Type B pancreatic cell (in vitro differentiated cells): ENCODE results near the gene TOR4A. TPM values are rescaled to one million over a fixed set of nuclear protein-coding genes. Genes with fewer than 3 reads are reported as not detected.

ENCODE experiments used
- DNase-seq: peaks from one replicate; pipeline ENCODE4 v3.0.0; 2021; ENCODE audit warnings: mixed read lengths; ENCODE audit not compliant: unreplicated experiment; ENCODE audit errors: extremely low spot score
- H3K27ac Mint-ChIP-seq: 2 replicates; pipeline ENCODE4 v1.8.0; 2021; ENCODE audit warnings: mild to moderate bottlenecking, mixed read lengths
- H3K27me3 Mint-ChIP-seq: 2 replicates; pipeline ENCODE4 v1.8.0; 2021; ENCODE audit warnings: mixed read lengths
- H3K36me3 Mint-ChIP-seq: 2 replicates; pipeline ENCODE4 v1.8.0; 2021; ENCODE audit warnings: mixed read lengths
- H3K4me1 Mint-ChIP-seq: one replicate; pipeline ENCODE4 v1.8.0; 2021; ENCODE audit warnings: mixed read lengths; ENCODE audit not compliant: unreplicated experiment
- H3K4me3 Mint-ChIP-seq: 2 replicates; pipeline ENCODE4 v1.8.0; 2021; ENCODE audit warnings: mild to moderate bottlenecking, mixed read lengths
- H3K9me3 Mint-ChIP-seq: 2 replicates; pipeline ENCODE4 v1.8.0; 2021; ENCODE audit warnings: mixed read lengths
- CTCF ChIP-seq: fragments of 200-600 bp; sonication (generic); conservative IDR thresholded peaks from 2 replicates; pipeline ENCODE4 v1.5.0; 2021; ENCODE audit warnings: antibody characterized with exemption, mild to moderate bottlenecking
- total RNA-seq: library from RNA; stranded (reverse); gene quantifications from 2 replicates; pipeline ENCODE4 v1.2.1, GENCODE V29; 2021; ENCODE audit warnings: low replicate concordance

The TOR4A gene
- total RNA-seq, 1 donor from 2014 or later: 4.5 TPM

- peaks cover 4% of the 10 kb centered on the region for H3K4me1 Mint-ChIP-seq
- no peak overlapping the region for H3K27ac Mint-ChIP-seq
- no peaks in the 10 kb centered on the region for H3K27me3 Mint-ChIP-seq
- no peak for TF ChIP-seq CTCF
- no peaks in the 10 kb centered on the region for H3K36me3 Mint-ChIP-seq
- no peak for DNase-seq
- no peaks in the 10 kb centered on the region for H3K9me3 Mint-ChIP-seq
- peak overlapping the region; percentile 44 for H3K4me3 Mint-ChIP-seq
Observed at GRCh38 chr9:137252555-137253506, 24.7 kb upstream of the TOR4A start.

DNA sequence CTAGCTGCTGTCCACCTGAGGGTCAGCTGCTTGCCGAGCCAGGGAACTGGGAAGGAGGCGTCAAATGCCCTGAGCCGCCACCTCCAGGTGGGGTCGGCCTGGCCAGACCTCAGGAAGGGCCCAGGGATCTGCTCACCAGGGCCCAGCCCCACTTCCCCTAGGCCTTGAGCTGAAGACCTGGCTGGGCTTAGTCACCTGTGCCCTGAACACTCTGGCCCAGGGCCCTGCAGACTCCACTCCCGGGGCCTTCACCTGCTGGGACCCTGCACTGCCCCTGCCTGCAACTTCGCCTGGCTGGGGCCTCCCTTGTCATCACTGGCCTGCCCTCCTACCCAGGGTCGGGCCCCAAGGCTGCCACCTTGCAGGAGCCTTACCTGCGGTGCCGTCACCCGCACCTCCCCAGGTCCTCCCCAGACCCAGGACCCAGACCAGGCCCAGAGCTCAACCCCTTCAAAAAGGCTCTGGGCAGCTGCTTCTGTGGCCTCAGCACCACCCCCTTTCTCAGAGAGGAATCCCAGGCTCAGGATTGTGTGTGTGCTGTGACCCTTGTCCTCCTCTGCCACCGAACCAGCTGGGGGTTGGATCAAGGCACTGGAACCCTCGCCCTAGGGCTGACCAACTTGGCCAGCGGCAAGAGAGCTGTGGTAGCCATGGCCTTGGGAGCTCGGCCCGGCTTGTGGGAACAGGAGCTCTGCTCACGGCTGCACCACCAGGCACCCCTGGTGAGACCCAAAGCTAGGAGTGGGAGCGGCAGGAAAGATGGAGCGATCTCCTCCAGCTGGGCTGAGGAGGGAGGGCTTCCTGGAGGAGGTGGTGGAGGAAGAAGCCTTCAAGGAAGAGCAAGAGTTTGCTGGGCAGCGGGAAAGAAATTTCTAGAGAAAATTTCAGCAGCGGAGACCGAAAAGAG, 23.6 kb upstream of the TOR4A start:
- no peaks in the 10 kb centered on the region for H3K36me3 Mint-ChIP-seq

GRCh38 chr9:137254624-137255447, 22.7 kb upstream of the TOR4A start, which contains the start of gene NELFB:
NELFB (plus strand) TSS chr9:137255327.
- H3K36me3 Mint-ChIP-seq: no peaks in the 10 kb centered on the region
- H3K27me3 Mint-ChIP-seq: no peaks in the 10 kb centered on the region
- DNase-seq: peak; percentile 98
- H3K4me3 Mint-ChIP-seq: peak within 1 kb of the TSS; percentile 91
- TF ChIP-seq CTCF: peak; percentile 20
- no peaks in the 10 kb centered on the region for H3K9me3 Mint-ChIP-seq
- peaks cover 4% of the 10 kb centered on the region for H3K4me1 Mint-ChIP-seq
- H3K27ac Mint-ChIP-seq: peak within 1 kb of the TSS; percentile 89

More for the DNA sequence above, 23.6 kb upstream of the TOR4A start:
- Mint-ChIP-seq H3K9me3 (no peaks in the 10 kb centered on the region), H3K27ac (peak overlapping the region; percentile 89), H3K4me3 (peak overlapping the region; percentile 91), H3K4me1 (peaks cover 4% of the 10 kb centered on the region), H3K27me3 (no peaks in the 10 kb centered on the region)
- no peak for TF ChIP-seq CTCF
- DNase-seq: no peak

- Mint-ChIP-seq H3K27ac (no peak overlapping the region), H3K9me3 (no peaks in the 10 kb centered on the region), H3K4me3 (peak overlapping the region; percentile 89), H3K4me1 (peaks cover 4% of the 10 kb centered on the region), H3K36me3 (no peaks in the 10 kb centered on the region), H3K27me3 (no peaks in the 10 kb centered on the region)
- TF ChIP-seq CTCF: no peak
- DNase-seq: no peak
Observed at GRCh38 chr9:137255448-137256114, 21.9 kb upstream of the TOR4A start.
